HepG2 (cell line): ENCODE measurements around the gene CNOT8. TPM values are rescaled to one million over a fixed set of nuclear protein-coding genes. Genes with fewer than 3 reads are reported as not detected.

Experiments
- ARID2 ChIP-seq: sonication (generic); formaldehyde crosslinking; IDR thresholded peaks from 2 replicates; pipeline ENCODE4 v1.8.1; 2022; ENCODE audit warnings: mild to moderate bottlenecking, missing genetic modification reagents, borderline replicate concordance
- ATF1 ChIP-seq: IDR thresholded peaks from 2 replicates; pipeline ENCODE4 v1.6.1; 2016; ENCODE audit warnings: mild to moderate bottlenecking, control low read depth
- GATAD1 ChIP-seq: IDR thresholded peaks from 2 replicates; pipeline ENCODE4 v1.6.1; 2016; ENCODE audit warnings: missing genetic modification reagents, missing compliant biosample characterization
- HNF1B ChIP-seq: sonication (generic); formaldehyde crosslinking; IDR thresholded peaks from 2 replicates; pipeline ENCODE4 v1.5.1; 2020; ENCODE audit warnings: mild to moderate bottlenecking, moderate library complexity, missing genetic modification reagents
- KAT7 ChIP-seq: IDR thresholded peaks from 2 replicates; pipeline ENCODE4 v1.6.1; 2018; ENCODE audit warnings: borderline replicate concordance, missing compliant biosample characterization
- MAZ ChIP-seq, 2 experiments: sonication (generic) in 1 of 2; formaldehyde crosslinking in 1 of 2; IDR thresholded peaks; 2 replicates each; pipeline versions ENCODE4 v1.5.0 to v1.6.1; 2012 to 2020; ENCODE audit warnings: low read depth in 2 of 2, mild to moderate bottlenecking in 2 of 2, borderline replicate concordance in 1 of 2, improper control_type of control experiment in 1 of 2, low read length in 1 of 2, missing genetic modification reagents in 1 of 2, moderate library complexity in 1 of 2
- MNT ChIP-seq: fragments of 450-650 bp; IDR thresholded peaks from 2 replicates; pipeline ENCODE4 v1.6.1; 2016
- PATZ1 ChIP-seq: sonication (generic); formaldehyde crosslinking; IDR thresholded peaks from 2 replicates; pipeline ENCODE4 v1.4.0; 2020; ENCODE audit warnings: missing genetic modification reagents
- RAD21 ChIP-seq: fragments of 450-650 bp; formaldehyde crosslinking; IDR thresholded peaks from 2 replicates; pipeline ENCODE4 v1.5.0; 2020; ENCODE audit warnings: mild to moderate bottlenecking
- ZFX ChIP-seq: sonication (generic); formaldehyde crosslinking; IDR thresholded peaks from 2 replicates; pipeline ENCODE4 v1.4.0; 2020; ENCODE audit warnings: mild to moderate bottlenecking, low read depth, missing genetic modification reagents, moderate library complexity
- ZKSCAN1 ChIP-seq: fragments of 150-350 bp; IDR thresholded peaks from 2 replicates; pipeline ENCODE4 v1.6.1; 2014; ENCODE audit warnings: low read length
- ZNF260 ChIP-seq: sonication (generic); formaldehyde crosslinking; IDR thresholded peaks from 2 replicates; pipeline ENCODE4 v1.4.0; 2020; ENCODE audit warnings: missing genetic modification reagents, low read depth, mild to moderate bottlenecking, borderline replicate concordance
- ZNF407 ChIP-seq: sonication (generic); formaldehyde crosslinking; IDR thresholded peaks from one replicate; pipeline ENCODE4 v1.5.1; 2020; ENCODE audit warnings: mild to moderate bottlenecking, missing genetic modification reagents; ENCODE audit errors: not compliant biosample characterization
- ZNF543 ChIP-seq: sonication (generic); formaldehyde crosslinking; IDR thresholded peaks from 2 replicates; pipeline ENCODE4 v1.4.0; 2020; ENCODE audit warnings: mild to moderate bottlenecking, missing genetic modification reagents
- polyA plus RNA-seq, 8 experiments: library from polyadenylated mRNA; depleted of rRNA in 3 of 8; stranded (reverse) in 7 of 8; unstranded in 1 of 8; fragments of >200 nt; fragmentation: Illumina TruSeq in 4 of 8; extraction: Trizol in 4 of 8; gene quantifications; 2 replicates each; pipeline versions ENCODE4 v1.2.1 to v1.2.3, GENCODE V29; 2011 to 2016; ENCODE audit warnings: low read depth in 4 of 8, missing spikeins in 1 of 8, mixed read lengths in 1 of 8; ENCODE audit not compliant: insufficient read depth in 1 of 8
- total RNA-seq, 5 experiments: library from RNA; depleted of rRNA; stranded (reverse); fragments of >200 nt; fragmentation: Illumina TruSeq; extraction: Trizol; gene quantifications; 2 replicates each; pipeline ENCODE4 v1.2.3, GENCODE V29; 2016; ENCODE audit warnings: low read depth in 1 of 5

Gene CNOT8
- total and polyA plus RNA-seq, 2 of the 13 experiments (the other 11 are each of a cell fraction or from before 2014, with no cell fraction given) = 37.1 to 74.9 TPM

DNA sequence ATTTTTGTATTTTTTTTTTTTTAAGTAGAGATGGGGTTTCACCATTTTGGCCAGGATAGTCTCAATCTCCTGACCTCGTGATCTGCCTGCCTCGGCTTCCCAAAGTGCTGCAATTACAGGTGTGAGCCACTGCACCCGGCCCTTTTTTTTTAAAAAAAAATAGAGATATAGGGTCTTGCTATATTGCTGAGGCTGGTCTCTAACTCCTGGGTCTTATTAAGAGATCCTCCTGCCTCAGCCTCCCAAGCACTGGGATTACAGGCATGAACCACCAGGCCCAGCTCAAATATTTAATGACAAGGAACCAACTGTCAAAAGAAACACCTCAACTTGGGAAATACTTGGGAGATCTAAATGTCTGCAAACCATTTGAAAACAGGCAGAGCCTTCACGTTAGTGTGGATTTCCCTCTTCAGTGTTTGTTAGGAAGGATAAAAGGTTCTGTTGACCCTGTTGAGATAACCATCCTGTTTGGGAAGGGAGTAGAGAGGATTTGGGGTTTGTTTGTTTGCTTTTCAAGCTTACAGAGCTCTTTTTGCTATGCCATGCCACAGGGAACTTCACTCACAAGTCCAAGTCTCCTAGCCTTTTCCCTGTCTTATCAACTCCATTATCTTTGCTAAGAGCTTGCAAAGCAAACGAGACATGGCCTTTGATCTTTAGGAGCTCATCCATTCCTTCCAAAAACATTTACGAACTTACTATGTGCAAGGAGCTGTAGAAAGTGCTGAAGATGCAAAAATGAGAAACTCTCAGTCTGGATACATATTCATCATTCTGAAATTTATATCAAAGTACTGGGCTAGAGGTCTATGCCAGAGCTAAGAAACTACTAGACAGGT, 15.5 kb upstream of the CNOT8 start (continued):
- TF ChIP-seq HNF1B = peak; percentile 57; the same call in 1 of the 2 replicates
- no peak; the same call in 1 of the 2 replicates for TF ChIP-seq KAT7 (CRISPR knock-in tag)
- TF ChIP-seq MAZ (IDR thresholded peaks at IDR 0.05; ENCODE audit: borderline replicate concordance, low read depth, low read length) = no peak
- TF ChIP-seq MAZ (CRISPR knock-in tag; IDR thresholded peaks at IDR 0.05; ENCODE audit: low read depth) = peak; percentile 69
- no peak for TF ChIP-seq ZNF543 (CRISPR knock-in tag)
- 0 out of 2 replicates have a peak, but pooled peaks have one; percentile 11 for TF ChIP-seq GATAD1 (CRISPR knock-in tag)
- TF ChIP-seq ZFX (CRISPR knock-in tag) = no peak
- TF ChIP-seq ZKSCAN1 = no peak
- no peak for TF ChIP-seq ZNF407 (CRISPR knock-in tag)
- TF ChIP-seq PATZ1 (CRISPR knock-in tag) = peak; percentile 60
- TF ChIP-seq ARID2 (CRISPR knock-in tag) = no peak
- TF ChIP-seq ATF1 (CRISPR knock-in tag) = peak; percentile 52
- no peak for TF ChIP-seq RAD21 (CRISPR knock-in tag)
- TF ChIP-seq ZNF260 (CRISPR knock-in tag) = no peak
- TF ChIP-seq MNT = no peak
